ENCODE measurements around the gene CBX8.
A peak's percentile ranks its signal among the peaks of the same experiment; 100 is the strongest.

Gene CBX8

DNA sequence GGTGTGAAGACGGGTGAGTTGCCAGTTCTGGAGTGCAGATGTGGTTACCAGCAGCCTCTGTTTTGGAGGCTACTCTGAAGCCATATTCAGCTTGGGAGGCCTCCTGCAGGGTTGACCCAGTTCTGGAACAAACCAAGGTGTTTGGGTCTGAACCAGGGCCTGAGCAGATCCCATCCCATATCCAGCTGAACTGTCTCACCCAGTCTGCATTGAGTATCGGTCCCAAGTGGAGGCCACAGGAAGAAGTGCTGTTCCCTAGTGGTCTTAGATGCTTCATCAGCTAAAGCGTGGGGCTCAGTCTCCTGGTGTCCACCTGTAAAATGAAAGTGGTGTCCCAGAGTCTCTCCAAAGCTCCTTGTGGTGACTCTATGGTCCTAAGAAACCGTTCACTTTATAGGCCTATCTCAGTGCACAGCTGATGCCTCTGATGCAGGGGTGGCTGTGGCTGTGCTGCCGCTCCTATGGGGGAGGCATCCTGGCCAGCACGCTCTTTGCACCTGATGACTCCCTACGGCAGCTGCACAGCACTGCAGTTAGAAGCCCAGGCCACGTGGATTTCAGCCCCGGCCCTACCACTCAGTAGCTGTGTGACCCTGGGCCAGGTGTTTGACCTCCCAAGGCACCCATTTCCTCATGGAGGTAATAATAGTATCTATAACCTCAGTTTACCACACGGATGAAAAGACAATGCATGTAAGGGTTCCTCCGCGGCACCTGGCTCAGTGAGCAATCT, 21.3 kb upstream of the CBX8 start:
- no peak for DNase-seq

DNA sequence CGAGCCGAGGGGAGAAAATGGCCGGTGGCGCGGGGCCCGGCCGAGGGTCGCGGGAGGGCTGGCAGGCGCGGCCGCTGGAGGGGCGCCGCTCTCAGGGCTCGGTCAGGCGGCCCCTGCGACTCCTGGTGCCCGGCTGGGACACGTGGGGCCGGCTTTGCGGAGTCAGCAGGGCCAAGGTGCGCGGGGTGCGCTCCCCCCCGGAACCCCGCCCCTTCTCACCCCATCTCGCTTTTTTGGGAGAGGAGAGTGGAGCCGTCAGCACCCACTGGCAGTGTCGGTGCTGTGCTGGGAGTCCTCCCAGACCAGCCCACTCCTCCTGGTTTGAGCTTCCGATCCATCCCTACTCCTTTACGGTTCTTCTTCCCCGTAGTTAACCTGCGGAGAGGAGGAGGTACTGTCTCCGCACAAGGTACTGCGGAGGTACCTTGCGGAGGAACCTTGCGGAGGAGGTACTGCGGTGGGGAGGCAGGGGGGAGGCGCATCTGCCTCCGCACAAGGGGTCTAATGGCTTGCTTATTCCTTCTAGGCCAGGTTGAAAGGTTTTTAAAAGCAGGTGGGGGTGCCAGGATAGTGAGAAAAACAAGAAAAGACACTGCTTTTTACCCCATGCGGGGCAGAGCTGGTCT, 19.1 kb upstream of the CBX8 start:
- DNase-seq, result no peak

DNA sequence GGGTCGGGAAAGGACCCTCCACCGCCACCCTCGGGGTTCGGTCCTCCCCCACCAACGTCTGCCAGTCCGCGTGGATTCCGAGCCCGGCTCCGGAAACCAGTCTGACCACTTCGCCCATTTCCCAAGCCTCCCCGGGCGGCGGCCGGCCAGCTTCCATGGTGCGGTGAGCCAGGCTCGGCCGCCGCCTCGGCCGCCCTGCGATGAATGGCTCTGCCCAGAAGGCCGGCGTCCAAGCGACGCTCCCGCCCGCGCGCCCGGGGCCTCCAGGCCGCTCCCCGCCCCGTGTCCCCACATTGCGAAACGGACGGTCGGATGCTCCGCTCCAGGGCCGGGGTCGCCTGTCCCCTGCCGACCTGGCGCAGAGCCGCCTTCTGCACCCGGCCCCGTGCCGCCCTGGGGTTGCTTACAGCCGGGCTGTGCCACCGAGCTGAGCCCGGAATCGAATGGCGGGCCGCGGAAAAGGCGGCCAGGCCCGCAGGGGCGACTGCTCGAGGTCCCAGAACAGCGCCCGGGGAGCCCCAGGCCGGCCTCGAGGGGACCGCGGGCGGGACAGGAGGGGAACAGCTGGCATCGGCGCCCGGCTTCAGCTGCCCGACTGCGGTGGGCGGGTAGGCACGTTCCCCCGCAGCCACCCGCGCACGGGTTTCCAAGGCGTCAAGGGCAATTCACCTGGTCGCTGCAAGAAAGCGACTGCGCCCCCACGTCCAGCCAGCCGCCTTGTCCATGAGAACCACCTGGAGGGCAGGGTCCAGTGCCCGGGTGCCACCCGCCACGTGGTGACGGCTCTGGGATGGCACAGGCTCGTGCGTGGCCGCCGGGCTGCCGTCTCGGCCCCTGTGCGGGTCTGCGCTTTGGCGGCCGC, 18.3 kb upstream of the CBX8 start:
- no peak for DNase-seq

DNA sequence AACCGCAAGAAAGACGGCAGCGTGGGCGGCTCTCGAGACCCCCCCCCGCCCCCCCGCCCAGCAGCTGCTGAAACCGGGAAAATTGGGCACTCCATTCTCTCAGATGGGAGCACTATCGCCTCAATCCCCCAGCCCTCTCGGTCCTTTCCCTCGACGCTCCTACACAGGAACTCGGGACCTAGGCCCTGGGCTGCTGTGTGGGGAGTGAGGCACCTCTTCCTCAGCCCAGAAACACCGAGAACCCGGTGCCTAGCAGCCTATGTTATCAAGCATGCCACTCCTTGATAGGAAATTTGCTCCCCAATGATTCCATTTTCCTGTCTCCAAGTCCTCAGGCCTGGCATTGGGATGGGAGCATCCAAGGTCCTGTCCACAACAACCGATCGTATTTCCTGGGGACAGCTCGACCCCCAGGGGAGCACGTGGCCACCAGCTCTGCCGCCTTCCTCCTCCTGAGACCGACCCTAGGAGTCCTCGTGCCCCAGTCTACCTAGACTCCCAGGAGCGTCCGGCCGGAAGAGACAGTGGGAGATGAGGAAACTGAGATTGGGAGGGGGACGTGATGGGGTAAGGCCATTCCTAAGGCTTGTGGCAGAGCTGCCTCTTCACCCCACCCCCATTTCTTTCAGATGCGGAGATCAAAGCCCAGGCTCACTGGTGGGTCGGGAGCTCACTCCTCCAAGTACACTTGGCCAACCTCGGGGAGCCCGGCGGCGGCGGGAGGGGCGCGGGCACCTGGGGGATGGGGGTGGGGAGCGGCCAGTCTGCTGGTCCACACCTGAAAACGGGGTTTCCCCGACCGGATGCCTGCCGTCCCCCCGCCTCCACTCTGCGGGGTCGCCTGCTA, 17.5 kb upstream of the CBX8 start:
- no peak for DNase-seq

DNA sequence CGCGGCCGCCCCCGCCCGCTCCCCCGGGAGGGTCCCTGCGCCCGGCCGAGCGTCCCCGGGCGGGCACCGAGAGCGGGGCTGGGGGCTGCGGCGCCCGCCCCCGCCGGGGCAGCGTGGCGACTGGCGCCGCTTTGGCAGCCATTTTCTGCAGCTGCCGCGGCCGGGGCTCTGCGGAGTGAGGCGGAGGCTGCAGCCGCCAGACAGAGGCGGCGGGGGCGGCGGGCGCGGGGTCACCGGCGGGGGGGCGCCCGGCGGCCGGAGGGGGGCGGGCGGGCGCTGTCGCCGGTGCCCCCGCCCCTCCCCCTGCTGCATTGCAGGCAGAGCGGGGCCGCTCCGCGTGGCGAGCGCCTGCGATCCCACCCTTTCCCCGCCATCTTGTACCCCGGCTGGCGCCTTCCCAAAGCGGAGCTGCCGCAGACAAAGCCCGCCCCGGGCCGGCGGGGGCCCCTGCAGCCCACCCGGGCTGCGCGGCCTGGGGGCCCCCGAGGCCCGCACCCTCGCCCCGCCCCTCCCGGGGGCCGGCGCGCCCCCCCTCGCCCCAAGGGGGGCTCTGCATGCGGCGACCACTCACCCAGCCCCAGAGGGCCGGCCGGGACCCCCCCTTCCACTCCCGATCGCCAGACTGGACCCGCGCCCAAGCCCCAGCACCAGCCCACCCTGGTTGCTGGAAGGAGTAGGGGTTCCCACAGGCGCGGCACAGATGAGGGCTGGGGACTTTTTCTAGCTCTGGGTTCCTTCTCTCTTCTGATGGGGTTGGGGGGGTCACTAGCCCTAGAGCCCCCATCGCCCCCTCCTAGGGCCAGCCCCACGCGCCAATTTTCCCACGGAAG, 16.6 kb upstream of the CBX8 start:
- DNase-seq, result peak; percentile 57

DNA sequence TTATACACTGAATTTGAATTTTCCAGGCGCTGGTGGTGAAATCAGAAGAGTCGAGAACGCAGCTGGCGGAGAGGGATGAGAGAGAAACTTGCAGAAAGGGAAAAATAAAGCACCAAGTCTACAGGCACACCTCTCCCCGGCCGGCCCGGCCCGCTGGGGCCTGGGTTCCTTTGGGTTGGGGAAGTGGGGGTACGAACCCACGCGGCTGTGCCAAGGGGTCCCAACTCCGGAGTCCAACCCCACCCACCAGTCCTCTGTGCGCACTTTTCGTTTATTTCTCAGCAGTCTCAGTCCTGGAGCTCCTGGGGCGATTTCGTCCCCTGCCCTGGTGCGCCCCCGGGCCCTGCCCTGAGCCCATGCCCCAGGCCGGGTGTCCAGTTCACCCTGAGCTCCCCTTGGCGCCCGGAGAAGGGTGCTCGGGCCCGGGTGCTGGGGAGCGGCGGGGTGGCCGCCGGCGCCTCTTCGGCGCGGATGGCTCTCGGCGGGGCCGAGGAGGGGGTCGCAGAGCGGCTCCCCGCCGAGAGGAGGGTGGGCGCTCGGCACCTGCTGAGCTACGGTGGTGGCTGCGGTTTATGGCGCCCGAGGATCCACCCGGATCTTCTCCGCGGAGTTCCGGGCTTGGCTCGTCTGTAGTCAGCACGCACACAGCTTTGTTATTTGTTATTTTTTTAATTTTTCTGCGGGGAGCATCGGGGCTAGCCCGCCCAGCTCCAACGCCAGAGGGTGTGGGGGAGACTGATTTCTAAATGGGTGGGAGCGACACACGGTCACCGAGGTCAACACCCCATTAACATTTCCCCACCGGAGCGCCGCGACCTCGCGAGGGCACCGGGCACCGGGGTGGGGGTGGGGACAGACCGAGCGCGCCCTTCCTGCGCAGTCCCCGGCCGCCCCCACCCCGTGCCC, 15.7 kb upstream of the CBX8 start:
- no peak for DNase-seq

DNA sequence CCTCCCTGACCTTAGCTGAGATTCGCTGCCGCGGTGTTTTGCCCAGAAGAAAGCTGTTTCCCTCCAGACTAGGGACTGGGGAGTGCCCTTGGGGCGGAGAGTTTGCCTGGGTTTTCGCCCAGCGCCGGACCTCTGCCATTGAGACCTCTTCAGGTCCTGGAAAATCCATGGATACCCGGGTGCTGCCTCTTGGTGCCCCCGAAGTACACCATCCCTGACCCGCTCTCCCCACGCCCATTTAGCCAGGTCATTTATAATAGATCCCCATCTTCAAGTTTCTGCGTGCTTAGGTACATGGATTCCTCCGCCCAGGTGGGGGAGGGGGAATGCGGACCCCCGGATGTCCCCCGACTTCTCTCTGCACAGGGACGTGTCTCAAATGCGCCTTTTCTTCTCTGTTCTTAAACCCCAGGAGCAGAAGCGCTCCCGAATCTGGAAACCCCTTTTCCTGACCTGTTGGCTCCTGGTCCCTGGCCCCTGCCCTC, 15.0 kb upstream of the CBX8 start:
- DNase-seq, result no peak

DNA sequence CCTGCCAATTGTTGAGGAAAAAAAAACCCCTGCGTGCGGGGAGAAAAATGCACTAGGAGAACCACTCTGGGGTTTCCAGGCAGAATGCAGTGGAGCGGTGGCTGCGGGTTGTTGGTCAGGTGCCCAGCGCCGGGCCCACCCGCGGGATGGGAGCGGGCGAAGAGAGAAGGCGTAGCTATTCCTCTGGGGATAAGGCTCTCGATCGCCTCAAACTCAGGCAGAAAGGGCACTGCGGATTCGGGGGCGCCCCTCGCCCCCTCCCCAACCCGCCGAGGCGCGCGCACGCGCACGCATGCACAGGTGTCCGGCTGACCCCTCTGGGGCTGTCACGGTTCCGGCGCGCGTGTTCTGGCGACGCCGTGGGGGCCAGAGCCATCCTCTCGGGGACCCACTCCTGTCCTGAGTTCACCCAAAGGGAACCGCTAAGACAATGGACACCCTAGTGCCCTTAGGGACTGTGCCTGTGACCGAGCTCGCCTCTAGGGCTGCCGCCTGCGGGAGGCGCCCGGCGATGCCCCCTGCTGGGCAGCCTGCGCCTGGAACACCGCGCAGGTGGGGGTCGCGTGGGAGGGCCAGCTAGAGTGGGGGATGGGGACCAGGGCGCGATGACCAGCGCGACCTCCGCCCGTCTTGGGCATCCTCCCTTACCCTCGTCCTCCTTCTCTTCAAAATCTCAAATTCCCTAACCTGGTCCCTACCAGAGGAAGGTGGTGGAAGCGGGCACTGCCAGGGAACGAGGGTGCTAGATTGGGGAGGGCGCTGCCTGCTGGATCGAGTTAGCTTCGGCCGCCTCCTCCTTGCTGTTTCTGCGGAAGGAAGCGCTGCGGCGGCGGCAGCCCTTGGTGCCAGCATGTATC, 14.4 kb upstream of the CBX8 start:
- peak; percentile 82 for DNase-seq

DNA sequence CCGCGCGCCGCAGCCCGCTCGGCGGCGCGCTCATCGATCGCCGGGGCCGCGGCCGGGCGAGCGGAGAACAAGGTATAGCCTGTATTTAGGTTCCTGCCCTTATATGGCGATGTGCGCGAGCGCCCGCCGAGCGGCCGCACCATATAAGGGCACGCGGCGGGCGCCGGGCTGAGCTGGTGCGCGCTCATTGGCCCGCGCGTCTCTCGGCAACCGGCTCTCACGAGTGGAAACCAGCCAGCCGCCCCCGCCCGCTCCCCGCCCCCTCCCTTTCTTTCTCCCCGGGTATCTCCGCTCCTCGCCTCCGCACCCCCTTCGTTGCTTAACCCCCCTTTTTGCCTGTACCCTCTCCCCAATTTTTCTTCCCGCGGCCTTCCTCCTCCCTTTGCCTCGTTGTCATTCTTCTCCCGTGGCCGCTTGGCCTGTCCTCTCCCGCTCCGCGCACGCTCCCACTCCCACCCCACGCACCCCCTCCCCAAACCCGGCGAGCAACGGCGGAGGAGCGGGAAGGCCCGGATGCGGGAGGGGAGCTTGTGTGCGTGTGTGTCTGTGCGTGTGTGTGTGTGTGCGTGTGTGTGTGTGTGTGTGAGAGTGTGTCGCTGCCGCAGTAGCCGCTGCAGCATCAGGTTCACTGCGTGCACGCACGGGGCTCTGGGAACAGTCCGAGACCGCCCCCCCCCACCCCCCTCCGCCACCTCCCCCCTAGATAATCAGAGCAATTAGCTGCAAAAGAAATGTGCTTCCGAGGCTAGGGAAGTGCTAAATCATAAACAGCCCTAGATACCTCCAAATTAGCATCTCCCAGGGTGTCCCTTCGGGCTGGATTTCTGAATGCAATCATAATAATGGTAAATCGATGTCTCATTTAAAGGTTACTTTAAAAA, 13.5 kb upstream of the CBX8 start:
- peak; percentile 94 for DNase-seq

DNA sequence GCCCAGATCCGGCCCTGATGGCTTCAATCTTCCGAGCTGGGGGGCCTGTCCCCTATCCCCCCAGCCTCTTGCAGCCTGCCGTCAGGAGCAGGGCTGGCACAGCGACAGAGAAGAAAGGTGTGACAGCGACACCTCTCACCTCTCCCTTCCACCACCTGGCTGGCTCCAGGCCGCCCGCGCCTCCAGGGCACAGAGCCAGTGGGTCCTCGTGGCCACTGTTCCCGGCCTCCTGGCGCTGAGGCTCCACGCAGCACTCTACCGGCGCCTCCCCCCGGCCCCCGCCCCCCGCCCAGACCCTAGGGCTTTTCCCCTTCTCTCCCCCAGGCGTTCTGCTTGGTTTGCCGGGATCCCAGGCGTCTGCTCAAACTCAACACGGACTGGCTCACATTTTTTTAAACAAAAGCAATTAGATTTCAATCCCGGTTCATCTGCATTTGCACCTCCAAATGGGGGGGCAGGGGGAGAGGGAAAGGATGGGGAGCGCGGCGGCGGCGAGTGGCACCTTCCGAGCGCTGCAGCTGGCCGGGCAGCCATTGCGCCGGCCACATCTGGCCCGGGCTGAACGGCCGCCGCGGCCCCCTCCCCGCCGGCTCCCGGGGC, 12.8 kb upstream of the CBX8 start:
- DNase-seq, result no peak

DNA sequence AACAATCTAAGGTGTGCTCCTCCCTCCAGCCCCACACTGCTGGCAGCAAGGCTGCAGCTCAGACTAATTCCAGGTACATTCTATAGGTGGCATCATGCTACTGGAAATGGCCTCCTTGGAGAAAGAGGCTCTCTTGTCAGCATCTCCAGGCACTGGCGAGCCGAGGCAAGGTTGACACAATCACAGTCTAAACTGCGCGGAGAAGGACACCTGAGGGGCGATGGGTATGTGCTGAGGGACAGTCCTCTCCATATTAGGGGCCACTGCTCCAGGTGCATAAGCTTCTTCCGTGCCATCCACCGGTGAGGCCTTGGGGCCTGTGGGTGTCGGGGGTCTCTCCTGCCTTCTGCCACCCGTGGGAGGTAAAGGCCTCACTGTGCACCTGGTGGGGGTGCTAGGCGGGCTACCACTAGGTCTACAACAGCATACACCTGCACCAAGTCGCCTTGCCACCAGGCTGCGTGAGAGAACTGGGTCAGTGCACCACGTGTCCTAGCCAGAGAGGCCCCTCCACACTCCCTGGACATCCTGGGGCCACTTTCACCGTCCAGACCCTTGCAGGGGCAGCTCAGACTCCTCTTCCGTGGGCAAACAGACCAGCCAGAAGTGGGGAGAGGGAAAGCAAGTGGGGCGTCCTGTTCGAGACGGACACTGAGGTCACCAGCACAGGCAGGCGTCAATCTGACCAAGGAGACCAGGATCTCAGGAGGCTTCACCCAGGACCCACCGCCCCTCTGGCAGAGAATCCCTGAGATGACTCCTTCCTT, 12.1 kb upstream of the CBX8 start:
- peak; percentile 81 for DNase-seq

DNA sequence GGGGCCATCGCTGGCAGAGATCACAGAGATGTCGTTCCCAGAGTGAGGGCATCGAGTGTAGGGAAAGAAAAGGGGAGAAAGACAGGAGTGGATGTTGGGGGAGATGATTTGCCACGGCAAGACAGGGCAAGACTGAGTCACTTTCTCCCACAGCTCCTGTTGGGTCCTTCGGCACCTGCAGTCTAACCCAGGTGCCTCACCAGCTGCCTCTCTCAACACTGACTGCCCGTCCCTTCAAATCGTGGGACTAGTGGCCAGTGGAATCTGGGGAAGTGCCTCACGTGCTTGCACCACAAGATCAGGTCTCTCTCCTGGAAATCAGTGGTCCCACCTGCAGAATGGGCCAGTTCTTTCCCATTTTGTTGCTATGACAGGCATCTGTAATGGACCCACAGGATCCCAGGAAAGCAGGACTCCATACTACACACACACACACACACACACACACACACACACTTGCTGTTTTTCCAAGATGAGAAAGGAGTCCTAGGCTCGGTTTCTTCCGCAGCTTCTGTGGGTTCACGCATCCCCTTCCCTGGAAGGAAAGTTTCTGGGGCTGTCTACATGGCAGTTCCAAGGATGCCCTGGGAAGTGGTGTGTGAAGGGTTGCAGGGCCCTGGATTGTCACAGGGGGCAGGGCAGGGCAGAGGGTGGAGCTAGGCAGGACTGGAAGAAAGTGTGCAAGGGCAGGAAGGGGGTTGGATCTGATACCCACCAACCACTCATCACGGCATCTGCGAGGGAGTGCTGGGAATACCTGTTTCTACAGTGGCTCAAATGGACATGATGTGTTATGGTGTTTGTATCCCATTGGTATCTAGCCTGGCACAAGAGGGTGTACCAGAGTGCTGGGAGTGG, 10.2 kb upstream of the CBX8 start:
- DNase-seq, result no peak

DNA sequence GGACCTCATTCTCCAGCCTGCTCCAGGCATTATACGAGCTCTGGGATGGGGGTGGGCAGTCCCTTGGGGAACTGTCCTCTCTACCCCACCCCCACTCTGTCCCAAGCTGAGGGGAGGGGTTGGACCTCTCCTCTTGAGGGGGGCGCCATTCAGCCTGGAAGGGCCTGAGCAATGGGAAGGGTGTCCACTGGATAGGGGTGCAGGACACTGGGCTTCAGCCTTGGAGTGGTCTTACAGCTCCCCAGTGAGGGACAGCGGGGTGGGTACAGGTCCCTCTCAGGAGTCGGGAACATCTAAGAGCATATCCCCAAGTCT, 9.5 kb upstream of the CBX8 start:
- no peak for DNase-seq

DNA sequence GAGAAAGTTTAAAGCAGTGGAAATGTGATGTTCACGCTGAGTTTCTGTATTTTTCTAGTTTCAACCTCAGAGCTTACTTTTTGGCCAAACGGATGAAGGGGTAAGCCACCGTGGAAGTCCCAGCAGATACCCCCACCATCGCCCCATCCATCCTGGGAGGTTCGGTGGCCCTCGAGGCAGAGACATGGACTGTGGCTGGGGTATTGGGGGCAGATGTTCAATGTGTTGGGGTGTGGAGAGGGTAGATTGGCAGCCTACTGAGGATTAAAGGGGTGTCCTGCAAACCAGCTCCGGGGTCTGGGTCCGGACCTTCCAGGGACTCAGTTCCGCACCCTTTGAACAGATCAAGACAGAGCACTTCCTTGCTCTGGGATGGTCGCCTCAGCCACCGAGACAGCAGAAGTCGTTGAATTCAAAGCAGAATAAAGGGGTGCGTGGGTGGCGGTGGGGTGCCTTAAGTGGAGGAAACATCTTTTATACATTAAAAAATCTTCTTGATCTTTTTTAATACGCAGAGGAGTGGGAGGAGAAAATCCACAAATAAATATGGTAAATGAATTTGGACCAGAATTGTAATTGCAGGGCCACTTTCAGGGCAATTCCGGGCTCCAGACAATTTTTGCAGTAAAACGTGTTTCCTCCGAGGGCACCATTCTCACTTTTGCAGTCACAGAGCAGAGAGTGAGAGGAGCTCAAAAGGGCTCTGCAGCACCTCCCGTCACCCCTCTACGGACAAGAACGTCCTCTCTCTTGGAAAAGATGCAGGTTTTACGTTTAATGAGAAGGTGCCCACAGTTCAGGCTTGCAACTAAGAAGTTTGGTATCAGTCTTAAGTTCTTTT, 8.2 kb upstream of the CBX8 start:
- DNase-seq, result no peak

DNA sequence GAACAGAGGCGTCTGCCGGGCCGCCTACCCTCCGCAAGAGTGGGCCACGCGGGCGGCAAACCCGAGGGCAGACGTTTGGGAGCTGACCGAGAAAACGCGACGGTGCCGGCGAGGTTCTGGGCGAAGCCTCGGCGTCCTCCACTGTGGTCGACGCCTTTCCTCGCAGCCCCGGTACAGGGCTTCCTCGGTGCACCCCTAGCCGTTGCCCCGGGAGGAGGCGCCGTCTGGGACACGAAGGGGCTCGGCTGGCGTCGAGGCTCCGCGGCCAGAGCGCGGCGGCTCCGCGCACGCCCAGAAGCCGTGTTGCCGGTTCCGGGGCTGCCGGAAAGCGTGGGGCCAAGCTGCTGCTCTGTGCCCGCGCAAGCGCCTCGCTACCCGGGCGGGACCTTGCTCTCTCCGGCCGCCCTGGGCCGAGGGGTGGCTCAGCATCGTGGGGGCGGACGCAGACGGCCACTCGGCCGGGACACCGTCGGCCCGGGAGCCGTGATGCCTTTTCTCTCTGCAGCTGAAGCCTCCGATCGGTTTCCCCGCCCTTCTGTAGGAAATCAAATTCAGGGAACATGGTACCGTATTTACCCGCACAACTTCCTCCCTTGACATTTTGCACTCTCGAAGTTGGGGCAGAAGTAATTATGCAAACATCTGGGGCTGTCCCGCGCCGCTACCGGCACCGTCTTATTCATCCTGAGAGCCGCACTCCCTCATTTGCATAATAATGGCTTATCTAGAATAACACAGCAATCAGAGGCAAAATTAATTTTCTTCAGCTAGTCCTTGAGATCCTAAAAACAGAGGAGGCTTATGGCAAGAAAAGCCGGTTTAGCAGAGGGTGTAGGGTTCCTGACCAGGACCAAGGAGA, 7.3 kb upstream of the CBX8 start:
- no peak for DNase-seq

Measured in NCI-H1436 (cell line).